Activated naive CD4-positive, alpha-beta T cell treated with anti-CD3 and anti-CD28 coated beads, Interleukin-2, amount 50 U/mL, for 72 hours (primary cell): ENCODE data around the gene MAP1LC3A. TPM values are rescaled to one million over a fixed set of nuclear protein-coding genes. Genes with fewer than 3 reads are reported as not detected.

Experiments
- ATAC-seq, 2 donors: fragments of 150-1000 bp; cut with Tn5 transposase; 2 replicates each; pipeline ENCODE4 v1.10.0; 2021; ENCODE audit warnings: mild to moderate bottlenecking in 2 of 2, moderate library complexity in 2 of 2
- DNase-seq, 2 donors: peaks; one replicate each; pipeline ENCODE4 v3.0.0; 2021 to 2022; ENCODE audit warnings: low spot score in 2 of 2
- H3K27ac Mint-ChIP-seq, 2 donors: one replicate each; pipeline ENCODE4 v1.8.0; 2022; ENCODE audit warnings: mild to moderate bottlenecking in 2 of 2, mixed read lengths in 2 of 2
- H3K36me3 Mint-ChIP-seq, 2 donors: one replicate each; pipeline ENCODE4 v1.8.0; 2022; ENCODE audit warnings: mixed read lengths in 2 of 2
- H3K9me3 Mint-ChIP-seq, 2 donors: one replicate each; pipeline ENCODE4 v1.8.0; 2022; ENCODE audit warnings: mixed read lengths in 2 of 2
- total RNA-seq, 2 donors: library from RNA; stranded (reverse); gene quantifications; one replicate each; pipeline ENCODE4 v1.2.3, GENCODE V29; 2022

MAP1LC3A gene
- total RNA-seq, 2 donors from 2014 or later = 1.3 to 1.9 TPM

DNA sequence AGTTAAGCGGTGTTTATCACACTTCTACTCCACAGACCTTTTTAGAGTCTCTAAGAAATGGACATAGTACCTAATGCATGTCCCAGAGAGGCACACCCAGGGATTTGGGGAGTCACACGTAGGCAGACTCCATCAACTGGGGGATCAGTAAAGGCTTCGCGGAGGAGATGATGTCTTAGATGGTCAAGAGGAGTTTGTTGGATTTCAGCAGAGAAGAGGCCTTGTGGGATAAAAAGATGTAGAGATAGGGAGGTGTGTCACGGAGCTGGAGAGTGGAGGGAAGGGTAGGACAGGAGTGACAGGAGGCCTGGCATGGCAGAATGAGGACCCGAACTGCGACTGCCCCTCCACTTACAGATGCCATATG is 33.2 kb upstream of the MAP1LC3A start:
- no peaks in the 10 kb centered on the region for H3K9me3 Mint-ChIP-seq
- ATAC-seq (no peak), DNase-seq (no peak)
- H3K27ac Mint-ChIP-seq = peak overlapping the region in 1 of 2 donors; percentile 21
- H3K36me3 Mint-ChIP-seq = no peaks in the 10 kb centered on the region

DNA sequence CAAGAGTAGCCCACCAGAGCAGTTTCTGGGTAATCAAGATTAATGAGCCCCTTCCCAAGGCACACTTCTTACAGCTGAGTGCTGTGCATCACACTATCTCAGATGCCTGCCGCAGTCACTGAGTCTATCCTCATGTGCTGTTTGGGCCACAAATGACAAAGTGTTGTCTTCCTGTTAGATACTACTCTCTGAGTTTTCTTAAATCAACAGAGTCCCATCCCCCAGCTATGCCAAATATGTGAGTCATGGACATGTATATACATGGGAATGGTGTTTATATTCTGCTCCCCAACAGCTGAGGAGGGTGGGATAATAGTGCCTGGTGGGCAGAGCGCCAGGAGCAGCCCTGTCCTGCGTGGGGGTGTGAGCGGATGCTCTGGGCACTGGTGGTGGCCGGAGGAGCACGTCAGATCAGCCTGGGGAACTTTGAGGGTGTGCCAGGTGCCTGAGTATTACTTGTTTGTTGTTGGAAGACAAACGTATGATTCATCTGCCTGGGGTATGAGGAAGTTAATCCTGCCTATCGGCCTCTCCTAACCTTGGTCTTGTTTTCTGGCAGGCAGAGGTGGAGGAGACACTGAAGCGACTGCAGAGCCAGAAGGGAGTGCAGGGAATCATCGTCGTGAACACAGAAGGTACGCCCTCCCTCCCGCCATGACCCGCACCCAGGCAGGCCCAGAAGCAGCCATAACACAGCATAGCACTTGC is 32.7 kb upstream of the MAP1LC3A start:
- DNase-seq (no peak), ATAC-seq (no peak)
- Mint-ChIP-seq H3K27ac (peak overlapping the region; percentile 21 to 67), H3K36me3 (no peaks in the 10 kb centered on the region), H3K9me3 (no peaks in the 10 kb centered on the region)

DNA sequence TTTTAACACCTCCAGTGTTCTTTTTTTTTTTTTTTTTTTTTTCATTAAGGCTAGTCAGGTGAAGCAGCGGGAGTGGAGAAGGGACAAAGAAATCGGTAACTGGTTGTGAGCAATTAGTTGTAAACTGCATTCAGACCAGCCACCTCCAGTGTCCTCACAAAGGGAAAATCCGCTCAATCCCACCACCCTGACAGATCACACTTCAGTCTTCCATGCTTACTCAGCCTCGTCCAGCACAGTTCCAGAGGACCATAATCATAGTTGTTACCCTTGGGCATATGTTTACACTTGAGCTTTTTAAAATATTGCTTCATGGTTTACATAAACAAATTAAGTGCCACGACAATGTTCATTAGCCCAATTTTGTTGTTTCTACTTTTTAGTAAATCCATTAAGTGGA is 32.1 kb upstream of the MAP1LC3A start:
- no peak overlapping the region for H3K27ac Mint-ChIP-seq
- no peaks in the 10 kb centered on the region for H3K36me3 Mint-ChIP-seq
- no peak for DNase-seq
- no peak for ATAC-seq
- H3K9me3 Mint-ChIP-seq = no peaks in the 10 kb centered on the region

GRCh38 chr20:34527016-34527415 is 31.5 kb upstream of the MAP1LC3A start:
- ATAC-seq (no peak), DNase-seq (no peak)
- Mint-ChIP-seq H3K36me3 (no peaks in the 10 kb centered on the region), H3K27ac (peak overlapping the region in 1 of 2 donors; percentile 82), H3K9me3 (no peaks in the 10 kb centered on the region)

DNA sequence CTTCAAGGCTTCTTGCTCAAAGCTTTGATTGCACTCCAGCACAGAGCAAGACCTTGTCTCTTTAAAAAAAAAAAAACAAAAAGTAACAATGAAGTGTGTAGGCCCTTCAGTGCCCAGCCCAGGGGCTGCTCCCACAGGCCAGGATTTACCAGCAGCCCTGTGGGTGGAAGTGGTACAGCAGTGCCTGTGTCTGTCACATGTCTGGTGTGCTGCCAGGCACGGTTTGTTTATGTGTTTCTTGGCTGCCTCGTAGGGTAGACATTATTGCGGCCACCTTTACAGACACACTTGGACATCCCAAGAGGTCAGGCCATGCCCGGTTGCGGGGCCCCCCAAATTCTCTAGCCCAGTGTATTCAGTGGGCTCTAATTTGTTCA is 29.6 kb upstream of the MAP1LC3A start:
- H3K36me3 Mint-ChIP-seq = no peaks in the 10 kb centered on the region
- DNase-seq = no peak
- no peak overlapping the region for H3K27ac Mint-ChIP-seq
- ATAC-seq = no peak
- H3K9me3 Mint-ChIP-seq = no peaks in the 10 kb centered on the region

DNA sequence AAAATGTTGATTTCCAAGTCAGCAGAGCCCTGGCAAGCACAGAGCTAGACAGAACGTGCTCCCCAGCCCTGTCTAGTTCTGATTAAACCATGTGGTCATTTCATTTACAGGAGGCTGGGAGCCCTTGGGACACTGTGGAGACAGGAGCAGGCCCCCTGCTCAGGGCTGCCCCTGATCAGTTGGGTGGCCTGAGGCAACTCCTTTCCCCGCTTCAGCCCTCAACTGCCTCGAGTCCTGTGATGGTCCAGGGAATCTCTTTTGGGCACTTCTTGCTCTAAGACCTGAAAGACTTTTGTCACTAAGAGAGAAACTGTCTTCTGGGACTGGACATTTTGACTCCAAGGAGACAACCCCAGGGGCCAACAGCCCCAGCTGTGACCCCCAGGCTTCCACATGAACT is 28.8 kb upstream of the MAP1LC3A start:
- ATAC-seq (no peak), DNase-seq (no peak)
- H3K36me3 Mint-ChIP-seq = no peaks in the 10 kb centered on the region
- no peaks in the 10 kb centered on the region for H3K9me3 Mint-ChIP-seq
- no peak overlapping the region for H3K27ac Mint-ChIP-seq

GRCh38 chr20:34530342-34530741 is 28.2 kb upstream of the MAP1LC3A start:
- no peaks in the 10 kb centered on the region for H3K9me3 Mint-ChIP-seq
- DNase-seq = no peak
- H3K36me3 Mint-ChIP-seq = no peaks in the 10 kb centered on the region
- ATAC-seq = no peak
- peak overlapping the region in 1 of 2 donors; percentile 40 for H3K27ac Mint-ChIP-seq

DNA sequence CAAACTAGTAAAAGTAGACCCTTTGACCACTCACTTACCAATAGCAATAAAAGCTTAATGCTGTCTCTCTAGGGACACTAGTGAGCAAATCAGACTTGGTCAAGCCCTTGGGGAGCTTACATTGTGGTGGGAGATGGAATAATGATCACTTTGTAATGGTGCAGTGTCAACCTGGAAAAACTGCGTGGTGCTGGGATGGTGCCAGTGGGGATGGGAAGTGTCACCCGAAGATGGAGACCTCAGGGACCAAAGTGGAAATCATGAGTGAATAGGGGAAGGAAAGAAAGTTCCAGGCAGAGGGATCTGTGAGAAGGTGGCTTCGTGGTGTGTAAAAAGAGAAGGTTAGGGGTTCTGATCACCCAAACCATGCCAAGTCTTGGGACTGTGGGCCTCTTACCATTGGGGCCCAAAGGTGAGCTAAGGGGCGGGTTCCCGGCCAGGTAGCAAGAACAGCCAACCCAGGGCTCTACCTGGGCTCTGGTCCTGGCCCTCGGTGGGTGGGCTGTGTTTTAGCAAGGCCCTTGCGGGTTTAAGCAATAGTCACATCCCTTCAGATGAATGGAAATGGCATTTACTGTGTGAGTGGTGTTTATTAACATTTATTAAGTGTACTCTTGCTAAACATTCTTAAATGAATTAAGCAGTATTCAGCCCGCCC is 26.8 kb upstream of the MAP1LC3A start:
- Mint-ChIP-seq H3K9me3 (no peaks in the 10 kb centered on the region), H3K27ac (no peak overlapping the region), H3K36me3 (no peaks in the 10 kb centered on the region)
- no peak for DNase-seq
- no peak for ATAC-seq

GRCh38 chr20:34532320-34532719 is 26.2 kb upstream of the MAP1LC3A start:
- ATAC-seq (no peak), DNase-seq (no peak)
- no peaks in the 10 kb centered on the region for H3K36me3 Mint-ChIP-seq
- no peak overlapping the region for H3K27ac Mint-ChIP-seq
- H3K9me3 Mint-ChIP-seq = no peaks in the 10 kb centered on the region

- no peak overlapping the region for H3K27ac Mint-ChIP-seq
- DNase-seq = no peak
- no peaks in the 10 kb centered on the region for H3K36me3 Mint-ChIP-seq
- no peak for ATAC-seq
- no peaks in the 10 kb centered on the region for H3K9me3 Mint-ChIP-seq
Observed at GRCh38 chr20:34532756-34533155, 25.8 kb upstream of the MAP1LC3A start.

GRCh38 chr20:34534391-34535165 is 23.9 kb upstream of the MAP1LC3A start:
- ATAC-seq (no peak), DNase-seq (no peak)
- Mint-ChIP-seq H3K36me3 (no peaks in the 10 kb centered on the region), H3K9me3 (no peaks in the 10 kb centered on the region), H3K27ac (peak overlapping the region in 1 of 2 donors; percentile 44)

DNA sequence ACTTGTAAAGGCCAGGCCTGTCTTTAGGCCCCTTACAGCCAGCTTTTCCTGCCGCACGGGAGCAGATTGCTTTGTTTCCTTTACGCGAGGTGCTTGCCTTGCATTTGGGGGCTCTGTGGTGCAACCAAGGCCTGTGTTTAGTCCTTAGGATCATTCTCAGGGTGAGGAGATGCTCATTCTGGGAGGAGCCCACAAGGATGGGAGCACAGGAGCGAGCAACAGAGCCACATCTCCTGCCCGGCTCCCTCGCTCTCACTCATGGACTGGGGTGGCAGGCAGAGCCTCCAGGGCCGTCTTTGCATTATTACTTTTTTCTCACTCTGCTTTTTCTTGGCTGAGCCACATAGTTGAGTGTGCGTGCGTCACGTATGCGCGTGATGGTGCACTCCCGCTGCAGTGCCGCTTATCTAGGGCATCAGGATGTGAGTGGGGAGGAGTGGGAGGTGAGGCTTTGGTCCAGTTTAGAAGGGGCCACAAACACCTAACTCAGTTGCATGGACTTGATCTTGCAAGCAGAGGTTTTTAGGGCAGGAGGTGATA is 23.1 kb upstream of the MAP1LC3A start:
- ATAC-seq = no peak
- Mint-ChIP-seq H3K36me3 (no peaks in the 10 kb centered on the region), H3K9me3 (no peaks in the 10 kb centered on the region), H3K27ac (peak overlapping the region in 1 of 2 donors; percentile 24)
- no peak for DNase-seq

GRCh38 chr20:34535857-34536256 is 22.7 kb upstream of the MAP1LC3A start:
- DNase-seq = no peak
- Mint-ChIP-seq H3K36me3 (no peaks in the 10 kb centered on the region), H3K9me3 (no peaks in the 10 kb centered on the region), H3K27ac (no peak overlapping the region)
- no peak for ATAC-seq

DNA sequence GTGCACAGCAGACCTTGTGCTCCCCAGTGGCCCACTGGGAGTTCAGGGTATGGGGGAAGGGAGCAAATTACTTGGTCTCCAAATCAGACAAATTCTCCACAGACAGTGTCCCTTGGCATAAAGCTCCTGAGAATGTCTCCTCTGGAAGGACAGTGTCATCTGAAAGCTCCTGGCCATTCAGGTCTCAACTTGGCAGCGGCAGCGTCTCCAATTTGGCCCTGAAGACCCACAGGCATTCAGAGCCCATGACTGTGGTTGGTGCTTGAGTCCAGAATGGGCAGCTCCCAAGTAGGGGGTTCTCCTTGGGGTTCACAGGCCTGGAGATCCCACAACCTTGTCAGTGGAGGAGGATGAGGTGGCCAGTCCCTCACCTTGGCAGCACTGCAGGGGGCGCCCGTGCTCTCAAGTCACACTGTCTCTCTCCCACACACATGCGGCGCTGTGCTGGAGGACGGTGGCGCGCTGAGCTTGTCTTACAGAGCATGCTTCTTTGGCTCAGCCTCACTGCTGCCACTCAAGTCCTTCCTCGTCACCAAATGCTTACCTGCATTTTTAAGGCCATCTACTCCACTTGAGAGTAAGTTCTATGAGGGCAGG is 21.6 kb upstream of the MAP1LC3A start:
- Mint-ChIP-seq H3K36me3 (no peaks in the 10 kb centered on the region), H3K9me3 (no peaks in the 10 kb centered on the region), H3K27ac (no peak overlapping the region)
- DNase-seq (peak in 1 of 2 donors; percentile 45), ATAC-seq (peak; percentile 48 to 63)

DNA sequence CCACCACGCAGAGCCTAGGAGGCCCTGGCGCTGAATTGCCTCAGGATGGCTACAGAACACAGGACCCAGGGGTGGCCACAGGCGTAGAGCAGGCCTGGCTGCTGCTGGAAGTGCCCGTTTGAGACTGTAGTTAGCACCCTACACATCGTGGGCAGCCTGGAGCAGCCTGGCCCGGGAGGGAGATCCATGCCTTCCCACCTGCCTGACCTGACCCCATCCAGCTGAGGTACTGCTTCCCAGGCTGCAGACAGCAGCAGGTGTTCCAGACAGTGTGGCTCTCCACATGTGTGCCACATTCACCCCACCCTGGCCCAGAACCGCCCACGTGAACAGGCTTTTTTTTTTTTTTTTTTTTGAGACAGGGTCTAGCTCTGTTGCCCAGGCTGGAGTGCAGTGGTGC is 20.9 kb upstream of the MAP1LC3A start:
- Mint-ChIP-seq H3K27ac (no peak overlapping the region), H3K9me3 (no peaks in the 10 kb centered on the region), H3K36me3 (no peaks in the 10 kb centered on the region)
- no peak for ATAC-seq
- DNase-seq = no peak

DNA sequence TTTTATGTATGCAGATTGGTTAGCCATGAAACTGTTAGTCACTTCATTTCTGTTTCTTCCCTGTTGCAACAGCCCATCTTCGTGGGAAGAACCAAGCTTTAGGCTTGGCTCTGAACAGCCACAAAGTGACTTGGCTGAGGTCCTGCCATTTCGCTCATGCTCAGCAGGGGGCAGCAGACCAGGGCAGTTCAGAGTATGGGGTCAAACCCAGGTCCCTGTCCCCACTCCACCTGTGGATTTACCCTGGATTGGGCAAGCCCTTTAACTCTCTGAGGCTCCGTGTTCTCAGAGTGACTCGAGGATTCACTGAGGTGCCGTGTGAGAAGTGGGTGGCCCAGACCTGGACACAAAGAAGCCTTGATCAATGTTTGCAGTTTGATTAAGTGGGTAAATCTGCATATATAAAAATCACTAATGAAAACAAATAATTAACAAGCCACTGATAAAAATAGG is 19.8 kb upstream of the MAP1LC3A start:
- H3K27ac Mint-ChIP-seq = no peak overlapping the region
- peak; percentile 64 to 70 for ATAC-seq
- H3K36me3 Mint-ChIP-seq = no peaks in the 10 kb centered on the region
- H3K9me3 Mint-ChIP-seq = no peaks in the 10 kb centered on the region
- DNase-seq = peak in 1 of 2 donors; percentile 72

GRCh38 chr20:34539756-34540155 is 18.8 kb upstream of the MAP1LC3A start:
- DNase-seq (no peak), ATAC-seq (no peak)
- H3K9me3 Mint-ChIP-seq = no peaks in the 10 kb centered on the region
- H3K27ac Mint-ChIP-seq = no peak overlapping the region
- H3K36me3 Mint-ChIP-seq = no peaks in the 10 kb centered on the region
